Erythroblast (primary cell): ENCODE results near the gene CDSN.

Experiments
- GATA1 ChIP-seq: IDR thresholded peaks from 2 replicates; pipeline ENCODE4 v1.6.1; 2011; ENCODE audit warnings: low read depth, mild to moderate bottlenecking, control low read depth, low read length, moderate library complexity
- POLR2A ChIP-seq: IDR thresholded peaks from 2 replicates; pipeline ENCODE4 v1.6.1; 2011; ENCODE audit warnings: mild to moderate bottlenecking, low read length

DNA sequence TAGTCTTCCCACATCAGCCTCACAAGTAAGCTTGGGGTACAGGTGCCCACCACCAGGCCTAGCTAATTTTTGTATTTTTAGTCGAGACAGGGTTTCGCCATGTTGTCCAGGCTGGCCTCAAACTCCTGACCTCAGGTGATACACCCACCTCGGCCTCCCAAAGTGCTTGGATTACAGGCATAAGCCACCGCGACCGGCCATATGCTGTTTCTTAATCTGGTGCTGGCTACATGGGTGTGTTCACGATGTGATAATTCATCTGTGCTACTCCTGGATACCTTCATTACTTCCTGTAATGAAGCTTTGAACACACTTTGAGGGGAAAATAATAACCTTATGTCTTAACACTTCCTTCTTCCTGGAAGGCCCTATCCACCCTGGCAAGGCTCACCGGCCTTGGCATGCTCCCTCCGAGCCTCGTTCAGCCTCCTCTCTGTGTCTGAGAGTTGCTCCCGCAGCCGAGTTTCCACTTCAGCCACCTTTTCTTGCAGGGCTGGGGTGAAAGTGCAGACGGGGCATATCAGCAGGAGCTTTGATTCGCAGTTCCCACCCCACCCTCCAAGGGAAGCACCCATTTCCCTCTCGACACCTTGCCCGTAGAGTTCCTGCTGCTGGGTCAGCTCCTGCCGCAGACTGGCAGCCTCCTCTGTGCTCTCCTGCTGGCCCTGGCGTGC is 24.2 kb upstream of the CDSN start:
- no peak for TF ChIP-seq POLR2A
- TF ChIP-seq GATA1: no peak
